Fibroblast of villous mesenchyme (primary cell): ENCODE data around the gene FLT1. TPM values are rescaled to one million over a fixed set of nuclear protein-coding genes. Genes with fewer than 3 reads are reported as not detected.

Experiments
- DNase-seq: peaks from one replicate; pipeline ENCODE4 v3.0.0-alpha.2; 2010; ENCODE audit warnings: low read depth
- H3K4me3 ChIP-seq: 2 replicates; pipeline ENCODE4 v1.5.1; 2011; ENCODE audit warnings: low read depth, mild to moderate bottlenecking, low read length
- CTCF ChIP-seq: IDR thresholded peaks from 2 replicates; pipeline ENCODE4 v1.5.1; 2012; ENCODE audit warnings: low read depth, mild to moderate bottlenecking, low read length; ENCODE audit not compliant: insufficient read depth
- total RNA-seq: library from RNA; depleted of rRNA; stranded (reverse); fragments of >200 nt; gene quantifications from 2 replicates; pipeline ENCODE4 v1.2.3, GENCODE V29; 2012

Gene FLT1
- total RNA-seq, 1 donor: 12.1 TPM

- no peak overlapping the region for H3K4me3 ChIP-seq
- TF ChIP-seq CTCF: no peak
- DNase-seq: peak; percentile 88
These were observed 93.4 kb downstream of the FLT1 start for GRCh38 chr13:28401303-28402056.

- DNase-seq: no peak
- no peak overlapping the region for H3K4me3 ChIP-seq
- no peak for TF ChIP-seq CTCF
These were observed 98.9 kb downstream of the FLT1 start for GRCh38 chr13:28396053-28396452.

GRCh38 chr13:28394422-28394821 is 100.5 kb downstream of the FLT1 start:
- peak; percentile 35 for DNase-seq
- no peak for TF ChIP-seq CTCF
- no peak overlapping the region for H3K4me3 ChIP-seq

- DNase-seq: peak; percentile 65
These were observed 101.9 kb downstream of the FLT1 start for GRCh38 chr13:28392896-28393505.

GRCh38 chr13:28392428-28392827 is 102.5 kb downstream of the FLT1 start:
- TF ChIP-seq CTCF: no peak
- H3K4me3 ChIP-seq: no peak overlapping the region
- peak; percentile 68 for DNase-seq

More at GRCh38 chr13:28392896-28393505, 101.9 kb downstream of the FLT1 start:
- H3K4me3 ChIP-seq: no peak overlapping the region
- TF ChIP-seq CTCF: no peak

GRCh38 chr13:28387740-28388501 is 107.0 kb downstream of the FLT1 start:
- no peak for DNase-seq
- no peak overlapping the region for H3K4me3 ChIP-seq
- TF ChIP-seq CTCF: no peak
